Cardiac septum (tissue), 1 donor: ENCODE results near the gene PLA2G2E. TPM values are rescaled to one million over a fixed set of nuclear protein-coding genes. Genes with fewer than 3 reads are reported as not detected.
"Not testable (repeated sequence)": the region's sequence is repeated elsewhere in the genome, so short reads cannot be mapped to it uniquely, and the experiment has no call there.

Experiments used
- DNase-seq: peaks from one replicate; pipeline ENCODE4 v3.0.0-alpha.2; 2020; ENCODE audit warnings: low spot score
- intact Hi-C: fragments of 100-400 bp; cut with DNase I; formaldehyde crosslinking; loops from one replicate; pipeline ENCODE4 v1.14.0; 2022
- total RNA-seq: library from RNA; stranded (reverse); fragmentation: NEBNext Ultra II Directional; extraction: Animal tissue kit (Norgen Biotek cat#: 25700); gene quantifications from one replicate; pipeline ENCODE4 v1.2.1, GENCODE V29; 2021
- donor health status: DM: no; HTN: no; CAD: no.

PLA2G2E gene
- total RNA-seq, 1 donor from 2014 or later = not detected

DNA sequence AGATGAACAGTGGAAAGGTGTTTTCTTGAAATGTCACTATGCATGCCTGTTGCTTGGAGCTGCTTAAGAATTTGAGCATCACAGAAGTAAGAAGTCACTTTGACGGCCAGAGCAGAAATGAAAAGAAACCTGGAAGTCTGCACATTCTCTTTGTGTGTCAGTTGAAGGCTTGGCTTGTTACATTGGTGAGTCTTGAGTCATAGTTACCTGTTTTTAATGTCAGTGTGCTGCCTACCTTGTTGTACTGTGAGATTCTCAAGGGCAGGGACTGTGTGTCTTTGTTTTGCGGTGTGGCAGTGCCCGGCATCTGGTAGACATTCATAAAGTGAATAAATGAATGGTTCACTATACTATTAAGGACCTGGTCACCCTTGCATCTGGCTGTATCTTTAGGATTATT lies 31.3 kb downstream of the PLA2G2E start:
- intact Hi-C loops = no loop called here
- no peak for DNase-seq

DNA sequence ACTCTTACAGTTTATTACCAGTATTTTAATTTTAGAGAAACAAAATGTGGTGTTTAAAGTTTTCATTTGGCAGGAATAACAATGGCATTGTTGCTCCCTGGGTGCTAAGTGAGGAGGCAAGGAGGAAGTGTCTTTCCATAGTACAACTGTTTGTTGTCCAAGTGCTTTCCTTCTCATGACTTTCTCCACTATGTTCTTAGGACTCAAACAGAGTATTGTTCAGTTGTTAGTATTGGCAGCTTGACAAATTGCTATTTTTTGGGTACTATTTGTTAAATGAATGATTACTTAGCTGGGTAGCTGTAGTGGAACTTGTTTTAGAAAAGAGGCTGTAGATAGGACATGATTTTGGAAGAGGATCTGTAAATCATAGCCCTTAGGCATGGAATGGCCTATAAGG lies 33.8 kb downstream of the PLA2G2E start:
- intact Hi-C loops = no loop called here
- DNase-seq = no peak

DNA sequence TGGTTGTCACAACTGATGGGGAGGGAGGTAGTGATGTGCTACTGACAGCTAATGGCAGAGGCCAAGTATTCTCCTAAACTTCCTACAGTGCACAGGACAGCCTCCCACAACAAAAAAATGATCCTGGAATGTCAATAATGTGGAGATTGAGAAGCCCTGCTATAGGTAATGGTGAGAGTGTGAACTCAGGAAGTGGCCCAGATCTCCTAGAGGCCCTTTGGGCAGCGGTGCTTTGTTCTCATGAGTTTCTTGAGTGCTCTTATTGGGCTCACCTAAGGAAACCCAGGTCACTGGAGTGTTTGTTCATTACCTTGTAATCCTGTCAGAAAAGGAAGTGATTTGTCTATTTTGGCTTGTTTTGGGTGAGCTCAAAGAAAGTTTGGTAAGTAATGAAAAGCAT lies 35.3 kb downstream of the PLA2G2E start:
- DNase-seq = no peak
- intact Hi-C loops = no loop called here

DNA sequence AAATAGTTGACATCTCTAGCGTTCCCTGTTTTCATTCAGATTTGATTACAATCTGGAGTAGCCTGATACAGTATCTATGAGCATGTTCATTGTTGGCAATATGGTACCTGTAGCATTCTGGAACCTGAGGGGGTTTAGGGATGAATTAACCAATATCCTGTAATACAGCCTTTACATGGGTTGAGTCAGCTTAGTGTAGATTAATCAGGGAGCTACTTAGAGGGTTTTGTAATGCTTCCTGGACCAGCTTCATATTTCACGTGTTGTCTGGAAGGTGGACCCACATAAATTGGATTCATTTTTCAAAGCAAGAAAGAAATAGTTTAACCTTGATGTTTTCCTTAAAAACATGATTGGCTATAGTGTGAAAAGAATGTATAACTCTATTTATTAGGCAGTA lies 37.6 kb downstream of the PLA2G2E start:
- no peak for DNase-seq
- intact Hi-C loops = no loop called here

DNA sequence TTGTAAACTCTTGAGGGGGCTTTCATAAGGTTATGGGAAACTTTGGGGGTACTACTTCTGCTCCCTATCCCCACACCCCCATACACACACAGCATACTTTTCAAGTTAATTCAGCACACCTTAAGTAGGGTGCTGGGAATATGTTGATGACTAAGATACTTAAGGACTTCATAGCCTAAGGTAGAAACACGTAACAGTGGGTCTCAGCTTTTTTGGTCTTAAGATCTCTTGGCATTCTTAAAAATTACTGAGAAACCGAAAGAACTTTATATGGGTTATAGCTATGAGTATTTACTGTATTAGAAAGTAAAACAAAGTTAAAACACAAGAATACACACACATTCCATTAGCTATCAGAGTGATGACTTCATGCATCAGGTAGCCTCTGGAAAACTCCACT lies 39.1 kb downstream of the PLA2G2E start:
- intact Hi-C loops = no loop called here

DNA sequence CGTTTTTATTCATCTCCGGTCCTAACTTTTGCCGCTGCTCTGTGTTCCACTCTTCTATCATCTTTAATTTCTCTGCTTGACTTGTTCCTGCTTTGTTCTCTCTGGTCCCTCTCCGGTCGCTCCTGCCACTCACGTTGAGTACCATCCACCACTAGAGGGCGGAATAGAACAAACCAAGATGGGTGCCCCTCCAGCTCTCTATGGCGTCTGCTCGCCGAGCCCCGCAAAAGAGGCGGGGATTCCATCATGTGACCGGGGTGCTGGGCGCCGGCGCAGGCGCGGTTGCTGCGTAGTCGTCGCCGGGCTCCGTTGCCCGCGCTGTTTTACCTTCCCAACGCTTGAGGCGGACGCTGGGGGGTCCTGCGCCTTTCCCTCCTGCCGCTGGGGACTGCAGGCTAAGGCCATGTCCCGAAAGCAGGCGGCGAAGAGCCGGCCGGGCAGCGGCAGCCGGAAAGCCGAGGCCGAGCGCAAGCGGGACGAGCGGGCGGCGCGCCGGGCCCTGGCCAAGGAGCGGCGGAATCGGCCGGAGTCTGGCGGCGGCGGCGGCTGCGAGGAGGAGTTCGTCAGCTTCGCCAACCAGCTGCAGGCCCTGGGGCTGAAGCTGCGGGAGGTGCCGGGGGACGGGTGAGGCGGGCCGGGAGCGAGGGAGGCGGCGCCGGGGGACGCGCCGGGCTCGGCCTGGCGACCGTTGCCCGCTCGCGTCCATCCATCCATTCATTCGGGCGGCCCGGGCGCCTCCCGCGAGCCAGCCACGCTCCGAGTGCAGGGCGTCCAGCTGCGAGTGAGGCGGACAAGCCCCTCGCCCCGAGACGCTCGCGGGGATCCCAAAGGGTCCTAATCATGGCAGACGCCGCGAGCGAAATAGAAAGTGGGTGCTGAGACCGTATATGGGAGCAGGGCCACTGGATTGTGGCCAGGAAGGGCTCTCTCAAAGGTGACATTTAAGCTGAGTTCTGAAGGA lies 41.0 kb downstream of the PLA2G2E start, which contains the start of gene OTUD3:
OTUD3 (plus strand) TSS at position 285 of the 961 bp plus-strand sequence; CDS start at position 404, 119 bp downstream.
- peak; percentile 97 for DNase-seq
- intact Hi-C loops = no loop called here

More for the DNA sequence above, 39.1 kb downstream of the PLA2G2E start:
- no peak for DNase-seq

DNA sequence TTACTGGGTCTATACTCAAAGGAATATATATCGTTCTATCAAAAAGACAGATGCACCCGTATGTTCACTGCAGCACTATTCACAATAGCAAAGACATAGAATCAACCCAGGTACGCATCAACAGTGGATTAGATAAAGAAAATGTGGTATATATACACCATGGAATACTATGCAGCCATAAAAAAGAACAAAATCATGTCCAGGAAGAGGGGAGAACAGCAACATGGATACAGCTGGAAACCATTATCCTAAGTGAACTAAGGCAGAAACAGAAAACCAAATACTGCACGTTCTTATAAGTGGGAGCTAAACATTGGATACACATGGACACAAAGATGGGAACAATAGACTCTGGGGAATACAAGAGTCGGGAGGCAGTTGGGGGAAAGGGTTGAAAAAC lies 42.6 kb downstream of the PLA2G2E start:
- intact Hi-C loops, DNase-seq: not testable (repeated sequence)

DNA sequence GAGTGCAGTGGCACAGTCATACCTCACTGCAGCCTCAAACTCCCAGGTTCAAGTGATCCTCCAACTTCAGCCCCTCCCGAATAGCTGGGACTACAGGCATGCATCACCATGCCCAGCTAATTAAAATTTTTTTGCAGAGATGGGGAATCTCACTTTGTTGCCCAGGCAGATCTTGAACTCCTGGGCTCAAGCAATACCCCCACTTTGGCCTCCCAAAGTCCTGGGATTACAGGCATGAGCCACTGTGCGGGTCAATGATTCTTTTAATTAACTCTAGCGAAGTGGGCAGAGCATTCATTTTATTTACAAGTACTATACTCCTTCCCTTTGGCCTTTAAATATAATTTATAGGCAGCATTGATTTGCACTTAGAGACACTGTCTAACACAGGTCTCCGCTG lies 43.8 kb downstream of the PLA2G2E start:
- intact Hi-C loops = no loop called here
- DNase-seq = no peak

DNA sequence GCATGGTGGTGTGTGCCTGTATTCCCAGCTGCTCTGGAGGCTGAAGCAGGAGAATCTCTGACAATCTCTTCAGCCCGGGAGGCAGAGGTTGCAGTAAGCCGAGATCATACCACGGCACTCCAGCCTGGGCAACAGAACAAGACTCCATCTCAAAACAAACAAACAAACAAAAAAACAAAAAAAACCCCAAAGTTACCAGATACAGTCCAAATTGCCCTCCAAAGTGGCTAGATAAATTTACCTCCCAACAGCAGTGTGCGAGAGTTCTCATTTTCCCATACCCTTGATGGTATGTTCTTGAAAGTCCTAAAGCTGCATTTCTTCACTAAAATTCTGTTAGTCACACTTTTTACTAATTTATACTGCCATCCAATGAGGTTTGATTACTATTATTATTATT lies 44.2 kb downstream of the PLA2G2E start:
- intact Hi-C loops = no loop called here

DNA sequence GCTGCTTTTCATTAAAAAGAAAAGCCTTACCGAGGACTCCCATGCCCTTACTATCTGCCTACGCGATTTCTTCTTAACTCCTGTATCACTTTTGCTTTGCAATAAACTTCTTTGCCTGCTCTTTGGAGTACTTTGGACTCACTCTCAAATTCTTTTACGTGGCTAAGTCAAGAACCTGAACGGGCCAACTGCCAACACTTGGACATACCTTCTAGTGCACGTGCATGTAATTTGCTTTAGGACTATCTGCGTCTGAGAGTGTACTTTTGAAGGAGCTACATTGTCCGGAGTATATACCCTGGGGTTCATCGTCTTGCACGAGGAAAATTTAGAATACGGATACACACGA lies 44.8 kb downstream of the PLA2G2E start:
- intact Hi-C loops = no loop called here

More for the DNA sequence above, 44.2 kb downstream of the PLA2G2E start:
- DNase-seq = no peak

DNA sequence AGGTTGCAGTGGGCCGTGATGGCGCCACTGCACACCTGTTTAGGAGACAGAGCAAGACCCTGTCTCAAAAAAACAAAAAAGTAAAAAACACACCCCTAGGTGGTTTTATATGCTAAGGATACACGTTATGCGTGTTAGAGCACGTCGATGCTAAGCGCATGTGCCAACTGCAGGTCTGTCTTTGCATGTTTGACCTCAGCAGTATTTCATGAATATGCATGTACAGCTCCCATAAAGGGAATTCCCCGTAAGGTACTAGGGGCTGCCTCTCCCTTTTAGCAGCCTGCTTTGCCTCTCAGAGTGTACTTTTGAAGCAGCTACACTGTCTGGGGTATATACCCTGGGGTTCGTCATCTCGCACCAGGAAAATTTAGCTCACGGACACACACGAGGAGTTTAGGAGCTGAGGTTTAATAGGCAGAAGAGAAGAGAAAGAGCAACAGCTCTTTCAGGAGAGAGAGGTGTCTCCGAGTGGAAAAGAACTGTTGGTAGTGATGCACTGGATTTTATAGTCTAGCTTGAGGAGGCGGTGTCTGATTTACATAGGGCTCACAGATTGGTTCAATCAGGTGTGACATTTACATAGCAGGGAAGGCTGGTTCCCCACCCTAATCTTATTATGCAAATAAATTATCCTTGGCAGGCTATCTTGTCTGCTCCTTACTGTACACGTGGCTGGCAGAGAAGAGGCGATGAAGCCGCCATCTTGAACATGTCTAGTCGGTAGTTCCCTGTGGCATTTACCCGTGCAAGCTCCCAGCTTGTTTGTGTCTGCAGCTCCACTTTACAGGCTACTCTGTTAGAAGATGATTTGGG lies 45.4 kb downstream of the PLA2G2E start:
- intact Hi-C loops = no loop called here
- no peak for DNase-seq

More for the DNA sequence above, 44.8 kb downstream of the PLA2G2E start:
- DNase-seq = no peak

DNA sequence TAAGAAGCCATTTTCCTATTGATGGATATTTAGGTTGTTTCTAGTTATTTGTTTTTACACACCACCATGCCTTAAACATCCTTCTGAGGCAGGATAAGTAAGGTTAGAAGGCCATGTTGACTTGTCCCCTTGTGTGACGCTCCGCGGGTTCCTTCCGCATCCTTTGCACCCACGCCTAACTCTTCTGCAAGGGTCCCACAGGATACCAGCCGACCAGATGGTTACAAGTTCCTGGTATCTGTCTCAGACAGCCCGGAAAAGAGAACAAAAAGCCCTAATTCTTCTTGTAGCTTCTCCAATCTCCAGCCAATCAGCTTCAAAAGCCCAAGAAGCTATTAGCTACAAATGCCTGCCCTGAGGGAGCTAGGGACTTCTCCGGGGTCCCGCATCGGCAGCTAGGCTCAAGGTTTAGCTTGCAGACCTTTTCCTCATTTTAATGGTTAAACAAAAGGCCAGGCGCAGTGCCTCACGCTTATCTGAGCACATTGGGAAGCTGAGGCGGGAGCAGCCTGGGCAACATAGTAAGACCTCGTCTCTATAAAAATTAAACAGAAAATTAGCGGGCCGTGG lies 46.2 kb downstream of the PLA2G2E start:
- intact Hi-C loops = no loop called here
- no peak for DNase-seq

DNA sequence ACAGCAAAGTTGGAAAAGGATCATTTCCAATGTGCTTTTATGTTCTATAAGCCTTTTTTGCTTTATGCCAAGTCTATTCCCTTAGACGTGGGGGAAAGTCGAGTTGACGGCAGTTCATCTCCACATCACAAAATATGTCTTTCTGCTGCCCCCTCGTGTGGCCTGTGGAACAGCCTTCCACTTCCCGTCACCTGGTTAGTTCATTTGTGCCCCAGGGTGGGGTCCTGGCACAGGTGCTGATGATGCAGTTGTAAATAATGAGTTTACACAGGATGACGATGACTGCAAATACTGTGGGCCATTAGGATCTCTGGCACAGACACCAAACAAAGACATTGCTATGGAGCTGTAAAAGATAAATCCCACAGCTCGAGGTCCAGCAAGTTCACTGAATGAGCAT lies 51.2 kb downstream of the PLA2G2E start:
- intact Hi-C loops = no loop called here
- DNase-seq = no peak

Other genes with a start within 250 kb of the PLA2G2E start
- 9.3 TPM for gene TMCO4, start 123.7 kb downstream of the PLA2G2E start, total RNA-seq
- not detected for gene RNF186, start 108.3 kb downstream of the PLA2G2E start, total RNA-seq
- 4.7 TPM for gene OTUD3, start 41.2 kb downstream of the PLA2G2E start, total RNA-seq
- 59.6 TPM for gene PLA2G2A, start 56.0 kb upstream of the PLA2G2E start, total RNA-seq
- 36.4 TPM for gene PLA2G5, start 146.6 kb upstream of the PLA2G2E start, total RNA-seq
- gene PLA2G2D, start 195.9 kb upstream of the PLA2G2E start, total RNA-seq = not detected
- gene PLA2G2F, start 215.7 kb upstream of the PLA2G2E start, total RNA-seq = not detected